Vagina (tissue), 2 donors: ENCODE results near the gene MAP4K2. TPM values are rescaled to one million over a fixed set of nuclear protein-coding genes. Genes with fewer than 3 reads are reported as not detected.
A peak's percentile ranks its signal among the peaks of the same experiment; 100 is the strongest.

Experiments used
- DNase-seq, 2 donors: peaks; one replicate each; pipeline ENCODE4 v3.0.0-alpha.2; 2017; ENCODE audit errors: extremely low spot score in 2 of 2
- H3K27ac ChIP-seq: fragments of 200-600 bp; sonication (generic); one replicate; pipeline ENCODE4 v1.5.1; 2019
- H3K27me3 ChIP-seq: fragments of 200-600 bp; sonication (generic); one replicate; pipeline ENCODE4 v1.5.1; 2019
- H3K36me3 ChIP-seq, 2 donors: fragments of 200-600 bp; sonication (generic); one replicate each; pipeline ENCODE4 v1.5.1; 2017 to 2019
- H3K4me1 ChIP-seq: fragments of 200-600 bp; sonication (generic); one replicate; pipeline ENCODE4 v1.5.1; 2019
- H3K4me3 ChIP-seq, 2 donors: fragments of 200-600 bp; sonication (generic); 1 replicate in 1 of 2; 2 replicates in 1 of 2; pipeline ENCODE4 v1.5.1; 2016 to 2019
- H3K9me3 ChIP-seq: fragments of 200-600 bp; sonication (generic); one replicate; pipeline ENCODE4 v1.5.1; 2019
- CTCF ChIP-seq, 3 experiments: fragments of 450-650 bp in 2 of 3; fragments of 200-600 bp in 1 of 3; sonication (generic) in 1 of 3; IDR thresholded peaks; one replicate each; pipeline ENCODE4 v1.5.1; 2017 to 2019; ENCODE audit warnings: antibody characterized with exemption in 3 of 3, mild to moderate bottlenecking in 2 of 3, moderate library complexity in 2 of 3
- POLR2A ChIP-seq, 2 donors: fragments of 450-650 bp; IDR thresholded peaks; one replicate each; pipeline ENCODE4 v1.6.1; 2017; ENCODE audit warnings: antibody characterized with exemption in 2 of 2, mild to moderate bottlenecking in 2 of 2, moderate library complexity in 2 of 2
- POLR2AphosphoS5 ChIP-seq, 2 donors: sonication (generic); formaldehyde crosslinking; IDR thresholded peaks; one replicate each; pipeline ENCODE4 v1.9.0; 2017; ENCODE audit warnings: antibody characterized with exemption in 2 of 2, mild to moderate bottlenecking in 2 of 2, low read depth in 1 of 2; ENCODE audit not compliant: insufficient read depth in 1 of 2
- intact Hi-C: fragments of 100-400 bp; cut with DNase I; formaldehyde crosslinking; loops from one replicate; pipeline ENCODE4 v1.15.1; 2023
- total RNA-seq: library from RNA; depleted of rRNA; stranded (reverse); fragments of >200 nt; gene quantifications from one replicate; pipeline ENCODE4 v1.2.3, GENCODE V29; 2016

Gene MAP4K2
- total RNA-seq, 1 donor from 2014 or later, result 20.6 TPM

GRCh38 chr11:64744544-64745188 is 58.3 kb downstream of the MAP4K2 start:
- intact Hi-C loops, result loop anchor here (5.0 kb wide), 1 partner anchor 33 kb away; the partner anchor contains the start of gene SF1
- H3K9me3 ChIP-seq, result no peaks in the 10 kb centered on the region
- TF ChIP-seq POLR2A (IDR thresholded peaks at IDR 0.05), result no peak
- TF ChIP-seq POLR2AphosphoS5 (IDR thresholded peaks at IDR 0.05; ENCODE audit: insufficient read depth in 1 of 2, low read depth in 1 of 2), result no peak
- no peak for TF ChIP-seq CTCF (IDR thresholded peaks at IDR 0.05)
- H3K36me3 ChIP-seq, result no peaks in the 10 kb centered on the region
- peaks cover 7% of the 10 kb centered on the region for H3K27me3 ChIP-seq
- peaks cover 51% of the 10 kb centered on the region for H3K4me1 ChIP-seq
- H3K27ac ChIP-seq, result peak overlapping the region; percentile 87
- no peak for DNase-seq
- H3K4me3 ChIP-seq, result peak overlapping the region; percentile 59 to 61

GRCh38 chr11:64743591-64744543 is 59.1 kb downstream of the MAP4K2 start, which contains the start of gene RASGRP2:
TSS of gene RASGRP2 (minus strand) at chr11:64744142. CDS start at chr11:64742866, 1,276 bp downstream.
- no peak for TF ChIP-seq POLR2A (IDR thresholded peaks at IDR 0.05)
- TF ChIP-seq POLR2AphosphoS5 (IDR thresholded peaks at IDR 0.05; ENCODE audit: insufficient read depth in 1 of 2, low read depth in 1 of 2), result peak in 1 of 2 donors; percentile 34
- peak; percentile 6 to 51 (median 27) for TF ChIP-seq CTCF (IDR thresholded peaks at IDR 0.05)
- H3K27me3 ChIP-seq, result peaks cover 7% of the 10 kb centered on the region
- no peaks in the 10 kb centered on the region for H3K9me3 ChIP-seq

GRCh38 chr11:64742889-64743590 is 60.0 kb downstream of the MAP4K2 start:
- intact Hi-C loops, result loop anchor here (5.0 kb wide), 1 partner anchor 34 kb away; the partner anchor contains the start of gene SF1
- Histone ChIP-seq H3K4me3 (peak overlapping the region; percentile 59 to 61), H3K27ac (peak overlapping the region; percentile 87), H3K9me3 (no peaks in the 10 kb centered on the region), H3K27me3 (peaks cover 7% of the 10 kb centered on the region), H3K4me1 (peaks cover 45% of the 10 kb centered on the region), H3K36me3 (no peaks in the 10 kb centered on the region)
- no peak for DNase-seq
- peak in 1 of 2 donors; percentile 78 for TF ChIP-seq POLR2AphosphoS5 (IDR thresholded peaks at IDR 0.05; ENCODE audit: insufficient read depth in 1 of 2, low read depth in 1 of 2)
- TF ChIP-seq POLR2A (IDR thresholded peaks at IDR 0.05), result no peak
- TF ChIP-seq CTCF (IDR thresholded peaks at IDR 0.05), result peak in 2 of 3 experiments; percentile 68 to 71

More at GRCh38 chr11:64743591-64744543, 59.1 kb downstream of the MAP4K2 start, which contains the start of gene RASGRP2:
- intact Hi-C loops, result loop anchor here (5.0 kb wide), 1 partner anchor 33 kb away; the partner anchor contains the start of gene SF1
- Histone ChIP-seq H3K4me1 (peaks cover 50% of the 10 kb centered on the region), H3K4me3 (peak within 1 kb of the TSS; percentile 59 to 61), H3K36me3 (no peaks in the 10 kb centered on the region), H3K27ac (peak within 1 kb of the TSS; percentile 87)
- no peak for DNase-seq

- no peaks in the 10 kb centered on the region for H3K36me3 ChIP-seq
- DNase-seq, result no peak
- H3K4me3 ChIP-seq, result peak overlapping the region; percentile 59 to 61
- no peaks in the 10 kb centered on the region for H3K9me3 ChIP-seq
- peaks cover 45% of the 10 kb centered on the region for H3K4me1 ChIP-seq
- peaks cover 7% of the 10 kb centered on the region for H3K27me3 ChIP-seq
- intact Hi-C loops, result loop anchor here (5.0 kb wide), 1 partner anchor 35 kb away; the partner anchor contains the start of gene SF1
- no peak for TF ChIP-seq POLR2A (IDR thresholded peaks at IDR 0.05)
- TF ChIP-seq CTCF (IDR thresholded peaks at IDR 0.05), result no peak
- TF ChIP-seq POLR2AphosphoS5 (IDR thresholded peaks at IDR 0.05; ENCODE audit: insufficient read depth in 1 of 2, low read depth in 1 of 2), result no peak
- H3K27ac ChIP-seq, result peak overlapping the region; percentile 87
Observed at GRCh38 chr11:64742087-64742888, 60.7 kb downstream of the MAP4K2 start.
